Smooth muscle cell (in vitro differentiated cells): ENCODE data around the gene TUBGCP6. TPM values are rescaled to one million over a fixed set of nuclear protein-coding genes. Genes with fewer than 3 reads are reported as not detected.

Source experiments
- DNase-seq: peaks from one replicate; lab custom pipeline; 2025; ENCODE audit not compliant: unreplicated experiment; lab: John Stamatoyannopoulos, UW
- H2AFZ ChIP-seq: fragments of 200-600 bp; sonication (generic); 2 replicates; pipeline ENCODE4 v1.6.0; 2016; ENCODE audit warnings: antibody characterized with exemption, low read depth, mild to moderate bottlenecking
- H3F3A ChIP-seq: fragments of 200-600 bp; sonication (generic); 2 replicates; pipeline ENCODE4 v1.6.0; 2017; ENCODE audit warnings: antibody characterized with exemption, low read depth
- H3K27ac ChIP-seq: fragments of 200-600 bp; sonication (generic); 2 replicates; pipeline ENCODE4 v1.5.1; 2016; ENCODE audit warnings: low read depth, mild to moderate bottlenecking
- H3K27me3 ChIP-seq: fragments of 200-600 bp; sonication (generic); 2 replicates; pipeline ENCODE4 v1.6.1; 2016; ENCODE audit warnings: low read depth, mild to moderate bottlenecking
- H3K36me3 ChIP-seq: fragments of 200-600 bp; sonication (generic); 2 replicates; pipeline ENCODE4 v1.5.1; 2016; ENCODE audit warnings: low read depth
- H3K4me1 ChIP-seq: fragments of 200-600 bp; sonication (generic); 2 replicates; pipeline ENCODE4 v1.5.1; 2016; ENCODE audit warnings: low read depth
- H3K4me2 ChIP-seq: fragments of 200-600 bp; sonication (generic); 2 replicates; pipeline ENCODE4 v1.6.0; 2016; ENCODE audit warnings: mild to moderate bottlenecking
- H3K4me3 ChIP-seq: fragments of 200-600 bp; sonication (generic); 2 replicates; pipeline ENCODE4 v1.5.1; 2016; ENCODE audit warnings: mild to moderate bottlenecking
- H3K79me2 ChIP-seq: fragments of 200-600 bp; sonication (generic); 2 replicates; pipeline ENCODE4 v1.6.0; 2016; ENCODE audit warnings: low read depth, mild to moderate bottlenecking
- H3K9ac ChIP-seq: fragments of 200-600 bp; sonication (generic); 2 replicates; pipeline ENCODE4 v1.6.0; 2016; ENCODE audit warnings: low read depth
- H3K9me3 ChIP-seq: fragments of 200-600 bp; sonication (generic); replicated peaks from 2 replicates; pipeline ENCODE4 v1.5.1; 2016; ENCODE audit warnings: low read depth
- H4K20me1 ChIP-seq: fragments of 200-600 bp; sonication (generic); 2 replicates; pipeline ENCODE4 v1.6.0; 2016; ENCODE audit warnings: low read depth
- CTCF ChIP-seq: fragments of 200-600 bp; sonication (generic); IDR thresholded peaks from 2 replicates; pipeline ENCODE4 v1.5.1; 2017; ENCODE audit warnings: borderline replicate concordance, mild to moderate bottlenecking, antibody characterized with exemption; ENCODE audit not compliant: insufficient read depth, poor library complexity, severe bottlenecking
- WGBS: methylation state at CpG from one replicate; pipeline ENCODE4 v1.1.7; 2016; ENCODE audit warnings: low lambda C conversion rate; 5-methylcytosine and 5-hydroxymethylcytosine counted together
- polyA plus RNA-seq: library from polyadenylated mRNA; unstranded; fragments of >200 nt; fragmentation: Nextera tagmentation; extraction: Ambion mirVana; gene quantifications from 2 replicates; pipeline ENCODE4 v1.2.1, GENCODE V29; 2016
- total RNA-seq: library from RNA; depleted of rRNA; stranded (reverse); fragments of >200 nt; gene quantifications from 2 replicates; pipeline ENCODE4 v1.2.3, GENCODE V29; 2014

TUBGCP6 gene
- total and polyA plus RNA-seq, 2 experiments from 2014 or later: 10.0 to 22.7 TPM

- 96% methylated on average over 20 of the region's 20 CpGs for WGBS
- H3K4me2 ChIP-seq: no peak overlapping the region
- no peak for TF ChIP-seq CTCF
Observed at GRCh38 chr22:50232481-50233151, 12.2 kb downstream of the TUBGCP6 start.

GRCh38 chr22:50229370-50229769 is 15.5 kb downstream of the TUBGCP6 start:
- no peak overlapping the region for H3K4me3 ChIP-seq
- peaks cover 14% of the 10 kb centered on the region for H4K20me1 ChIP-seq
- H3K4me2 ChIP-seq: no peak overlapping the region
- WGBS: 97% methylated on average over 16 of the region's 16 CpGs
- no peaks in the 10 kb centered on the region for H3K27me3 ChIP-seq
- no peak for DNase-seq
- no peaks in the 10 kb centered on the region for H3K36me3 ChIP-seq
- H3K9me3 ChIP-seq: no peaks in the 10 kb centered on the region
- no peak overlapping the region for H3K9ac ChIP-seq
- no peaks in the 10 kb centered on the region for H3K4me1 ChIP-seq
- no peak for TF ChIP-seq CTCF
- H3K27ac ChIP-seq: no peak overlapping the region
- no peaks in the 10 kb centered on the region for H3F3A ChIP-seq
- no peaks in the 10 kb centered on the region for H3K79me2 ChIP-seq
- no peak overlapping the region for H2AFZ ChIP-seq

More at GRCh38 chr22:50232481-50233151, 12.2 kb downstream of the TUBGCP6 start:
- no peaks in the 10 kb centered on the region for H3K36me3 ChIP-seq
- no peak overlapping the region for H3K9ac ChIP-seq
- H3K9me3 ChIP-seq: no peaks in the 10 kb centered on the region
- no peak overlapping the region for H3K4me3 ChIP-seq
- DNase-seq: no peak
- H3K4me1 ChIP-seq: no peaks in the 10 kb centered on the region
- no peaks in the 10 kb centered on the region for H3K27me3 ChIP-seq
- H2AFZ ChIP-seq: no peak overlapping the region
- H3K79me2 ChIP-seq: peaks cover 7% of the 10 kb centered on the region
- no peaks in the 10 kb centered on the region for H3F3A ChIP-seq
- peaks cover 44% of the 10 kb centered on the region for H4K20me1 ChIP-seq
- H3K27ac ChIP-seq: no peak overlapping the region

GRCh38 chr22:50228366-50228765 is 16.5 kb downstream of the TUBGCP6 start:
- no peaks in the 10 kb centered on the region for H3K36me3 ChIP-seq
- peaks cover 4% of the 10 kb centered on the region for H4K20me1 ChIP-seq
- H3K4me2 ChIP-seq: no peak overlapping the region
- H3K4me1 ChIP-seq: no peaks in the 10 kb centered on the region
- no peaks in the 10 kb centered on the region for H3K79me2 ChIP-seq
- no peak overlapping the region for H3K4me3 ChIP-seq
- no peak overlapping the region for H3K9ac ChIP-seq
- no peak overlapping the region for H2AFZ ChIP-seq
- H3K27me3 ChIP-seq: no peaks in the 10 kb centered on the region
- WGBS: over 99% methylated on average over 9 of the region's 9 CpGs
- TF ChIP-seq CTCF: no peak
- no peaks in the 10 kb centered on the region for H3K9me3 ChIP-seq
- no peak overlapping the region for H3K27ac ChIP-seq
- no peaks in the 10 kb centered on the region for H3F3A ChIP-seq
- no peak for DNase-seq
